ENCODE data around the gene NCKAP5L. TPM values are rescaled to one million over a fixed set of nuclear protein-coding genes. Genes with fewer than 3 reads are reported as not detected.

The NCKAP5L gene
- total and polyA plus RNA-seq, 2 experiments from 2014 or later, result 10.2 to 37.0 TPM

- TF ChIP-seq REST (IDR thresholded peaks at IDR 0.05; ENCODE audit: unreplicated experiment), result no peak
- no peak for TF ChIP-seq ZNF331 (CRISPR knock-in tag; IDR thresholded peaks at IDR 0.05; ENCODE audit: low read depth)
- no peak for TF ChIP-seq EZH2phosphoT487 (IDR thresholded peaks at IDR 0.05; ENCODE audit: unreplicated experiment)
- TF ChIP-seq CTCF (conservative IDR thresholded peaks at IDR 0.05; ENCODE audit: low read depth in 2 of 2), result no peak
- no peak for TF ChIP-seq ETS1 (IDR thresholded peaks at IDR 0.05)
- TF ChIP-seq EZH2 (IDR thresholded peaks at IDR 0.05; ENCODE audit: low read depth, unreplicated experiment), result no peak
- no peak for TF ChIP-seq STAT1 (IDR thresholded peaks at IDR 0.05; ENCODE audit: unreplicated experiment)
- TF ChIP-seq JUNB (IDR thresholded peaks at IDR 0.05; ENCODE audit: unreplicated experiment), result no peak
- no peak for TF ChIP-seq NANOG (IDR thresholded peaks at IDR 0.05; ENCODE audit: borderline replicate concordance)
Measured at GRCh38 chr12:49877066-49877465, 48.9 kb upstream of the NCKAP5L start (continued).

DNA sequence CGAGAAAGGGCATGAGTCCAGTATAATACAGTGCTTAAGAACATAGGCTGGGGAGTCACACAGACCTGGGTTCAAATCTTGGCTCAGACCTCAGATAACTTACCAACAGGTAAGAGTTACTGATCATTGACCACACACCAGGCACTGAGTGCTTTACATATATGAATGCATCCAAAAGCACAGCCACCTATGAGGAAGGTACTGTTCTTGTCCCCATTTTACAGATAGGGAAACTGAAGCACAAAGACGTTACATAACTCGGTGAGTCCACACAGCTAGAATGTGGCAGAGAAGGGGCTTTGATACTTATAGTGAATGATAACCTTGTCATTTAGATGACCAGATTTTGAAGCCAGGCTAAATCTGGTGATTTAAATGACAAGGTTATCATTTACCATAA lies 47.9 kb upstream of the NCKAP5L start:
- Mint-ChIP-seq H3K27ac (no peak overlapping the region), H3K9me3 (peaks cover 32% of the 10 kb centered on the region), H3K36me3 (ENCODE audit: low read depth) (peaks cover 11% of the 10 kb centered on the region; the same call in 1 of the 3 replicates), H3K4me3 (no peak overlapping the region), H3K27me3 (ENCODE audit: insufficient read depth, low read depth, poor library complexity) (peaks cover 20% of the 10 kb centered on the region), H3K4me1 (no peaks in the 10 kb centered on the region)
- H3K27me3 ChIP-seq (ENCODE audit: insufficient read depth), result no peaks in the 10 kb centered on the region
- no peak overlapping the region for H2AFZ ChIP-seq
- H3K4me3 ChIP-seq, result no peak overlapping the region
- H3K36me3 ChIP-seq (ENCODE audit: insufficient read depth), result no peaks in the 10 kb centered on the region
- DNase-seq (ENCODE audit: low spot score), result no peak
- TF ChIP-seq EZH2phosphoT487 (IDR thresholded peaks at IDR 0.05; ENCODE audit: unreplicated experiment) (no peak), ZNF114 (CRISPR knock-in tag; IDR thresholded peaks at IDR 0.05) (no peak), ZNF331 (CRISPR knock-in tag; IDR thresholded peaks at IDR 0.05; ENCODE audit: low read depth) (no peak), NANOG (IDR thresholded peaks at IDR 0.05; ENCODE audit: borderline replicate concordance) (no peak), REST (IDR thresholded peaks at IDR 0.05; ENCODE audit: unreplicated experiment) (no peak)
- H3K4me1 ChIP-seq (ENCODE audit: insufficient read depth), result no peaks in the 10 kb centered on the region
- H3K27ac ChIP-seq (ENCODE audit: low read depth), result no peak overlapping the region
- H3K4me2 ChIP-seq, result no peak overlapping the region
- H4K20me1 ChIP-seq (replicated peaks; ENCODE audit: insufficient read depth), result no peaks in the 10 kb centered on the region
- H3F3A ChIP-seq (replicated peaks; ENCODE audit: low read depth), result peaks cover 34% of the 10 kb centered on the region
- ATAC-seq, result no peak
- H3K9me2 ChIP-seq (ENCODE audit: insufficient read depth), result no peaks in the 10 kb centered on the region
- H3K79me2 ChIP-seq (replicated peaks; ENCODE audit: insufficient read depth), result no peaks in the 10 kb centered on the region

Measured in GM23338 (cell line).